ENCODE data around the gene PCDHB3.

DNA sequence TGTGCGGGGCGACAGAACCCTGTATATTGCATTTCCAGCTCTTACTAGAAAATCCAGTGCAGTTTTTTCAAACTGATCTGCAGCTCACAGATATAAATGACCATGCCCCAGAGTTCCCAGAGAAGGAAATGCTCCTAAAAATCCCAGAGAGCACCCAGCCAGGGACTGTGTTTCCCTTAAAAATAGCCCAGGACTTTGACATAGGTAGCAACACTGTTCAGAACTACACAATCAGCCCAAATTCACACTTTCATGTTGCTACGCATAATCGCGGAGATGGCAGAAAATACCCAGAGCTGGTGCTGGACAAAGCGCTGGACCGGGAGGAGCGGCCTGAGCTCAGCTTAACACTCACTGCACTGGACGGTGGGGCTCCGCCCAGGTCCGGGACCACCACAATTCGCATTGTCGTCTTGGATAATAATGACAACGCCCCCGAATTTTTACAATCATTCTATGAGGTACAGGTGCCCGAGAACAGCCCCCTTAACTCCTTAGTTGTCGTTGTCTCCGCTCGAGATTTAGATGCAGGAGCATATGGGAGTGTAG lies 35.5 kb downstream of the PCDHB3 start:
- TF ChIP-seq, protein P1, sequence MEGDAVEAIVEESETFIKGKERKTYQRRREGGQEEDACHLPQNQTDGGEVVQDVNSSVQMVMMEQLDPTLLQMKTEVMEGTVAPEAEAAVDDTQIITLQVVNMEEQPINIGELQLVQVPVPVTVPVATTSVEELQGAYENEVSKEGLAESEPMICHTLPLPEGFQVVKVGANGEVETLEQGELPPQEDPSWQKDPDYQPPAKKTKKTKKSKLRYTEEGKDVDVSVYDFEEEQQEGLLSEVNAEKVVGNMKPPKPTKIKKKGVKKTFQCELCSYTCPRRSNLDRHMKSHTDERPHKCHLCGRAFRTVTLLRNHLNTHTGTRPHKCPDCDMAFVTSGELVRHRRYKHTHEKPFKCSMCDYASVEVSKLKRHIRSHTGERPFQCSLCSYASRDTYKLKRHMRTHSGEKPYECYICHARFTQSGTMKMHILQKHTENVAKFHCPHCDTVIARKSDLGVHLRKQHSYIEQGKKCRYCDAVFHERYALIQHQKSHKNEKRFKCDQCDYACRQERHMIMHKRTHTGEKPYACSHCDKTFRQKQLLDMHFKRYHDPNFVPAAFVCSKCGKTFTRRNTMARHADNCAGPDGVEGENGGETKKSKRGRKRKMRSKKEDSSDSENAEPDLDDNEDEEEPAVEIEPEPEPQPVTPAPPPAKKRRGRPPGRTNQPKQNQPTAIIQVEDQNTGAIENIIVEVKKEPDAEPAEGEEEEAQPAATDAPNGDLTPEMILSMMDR (conservative IDR thresholded peaks at IDR 0.05), result no peak
- TF ChIP-seq ZFX (IDR thresholded peaks at IDR 0.05), result no peak

Measured in C4-2B (cell line).